Gastroesophageal sphincter (tissue), 4 donors: ENCODE measurements around the gene KLHL40. TPM values are rescaled to one million over a fixed set of nuclear protein-coding genes. Genes with fewer than 3 reads are reported as not detected.

Experiments
- ATAC-seq: fragments of 150-250 bp; one replicate; pipeline ENCODE4 v1.9.1; 2016; ENCODE audit warnings: mild to moderate bottlenecking, moderate library complexity
- H3K27ac ChIP-seq, 4 donors: fragments of 200-600 bp; sonication (generic) in 3 of 4; 1 replicate in 3 of 4; 2 replicates in 1 of 4; pipeline ENCODE4 v1.5.1; 2016 to 2019
- H3K27me3 ChIP-seq: fragments of 200-600 bp; sonication (generic); one replicate; pipeline ENCODE4 v1.5.1; 2019
- H3K36me3 ChIP-seq, 2 donors: fragments of 200-600 bp; sonication (generic); one replicate each; pipeline ENCODE4 v1.5.1; 2019; ENCODE audit warnings: control low read depth in 1 of 2
- H3K4me1 ChIP-seq, 3 donors: fragments of 200-600 bp; sonication (generic); 1 replicate in 2 of 3; 2 replicates in 1 of 3; pipeline ENCODE4 v1.5.1; 2016 to 2019; ENCODE audit warnings: control low read depth in 2 of 3
- H3K4me3 ChIP-seq, 2 donors: fragments of 200-600 bp; sonication (generic); one replicate each; pipeline ENCODE4 v1.5.1; 2019; ENCODE audit warnings: mild to moderate bottlenecking in 1 of 2, moderate library complexity in 1 of 2
- H3K9me3 ChIP-seq, 3 donors: fragments of 200-600 bp; sonication (generic); one replicate each; pipeline ENCODE4 v1.5.1; 2017 to 2019; ENCODE audit warnings: control low read depth in 2 of 3
- EP300 ChIP-seq: sonication (generic); formaldehyde crosslinking; IDR thresholded peaks from one replicate; pipeline ENCODE4 v1.6.1; 2017; ENCODE audit warnings: antibody characterized with exemption, mild to moderate bottlenecking
- POLR2A ChIP-seq, 2 donors: fragments of 450-650 bp; IDR thresholded peaks; one replicate each; pipeline ENCODE4 v1.6.1; 2017; ENCODE audit warnings: antibody characterized with exemption in 2 of 2, mild to moderate bottlenecking in 2 of 2, moderate library complexity in 1 of 2
- POLR2AphosphoS5 ChIP-seq: sonication (generic); formaldehyde crosslinking; IDR thresholded peaks from one replicate; pipeline ENCODE4 v1.6.1; 2017; ENCODE audit warnings: antibody characterized with exemption
- WGBS, 2 donors: methylation state at CpG; one replicate each; pipeline ENCODE4 v1.1.5; 2018; ENCODE audit warnings: low coverage in 1 of 2; 5-methylcytosine and 5-hydroxymethylcytosine counted together
- total RNA-seq, 4 donors: library from RNA; depleted of rRNA; stranded (reverse); fragments of >200 nt; gene quantifications; one replicate each; pipeline ENCODE4 v1.1.0, GENCODE V29; 2016
- TF ChIP-seq, protein P1 (sequence below), 4 experiments: fragments of 200-600 bp in 2 of 4; fragments of 450-650 bp in 2 of 4; sonication (generic) in 1 of 4; IDR thresholded peaks; one replicate each; pipeline ENCODE4 v1.5.1; 2017 to 2019; ENCODE audit warnings: antibody characterized with exemption in 4 of 4, mild to moderate bottlenecking in 2 of 4, moderate library complexity in 2 of 4

The KLHL40 gene
- total RNA-seq, 4 donors from 2014 or later: not detected

DNA sequence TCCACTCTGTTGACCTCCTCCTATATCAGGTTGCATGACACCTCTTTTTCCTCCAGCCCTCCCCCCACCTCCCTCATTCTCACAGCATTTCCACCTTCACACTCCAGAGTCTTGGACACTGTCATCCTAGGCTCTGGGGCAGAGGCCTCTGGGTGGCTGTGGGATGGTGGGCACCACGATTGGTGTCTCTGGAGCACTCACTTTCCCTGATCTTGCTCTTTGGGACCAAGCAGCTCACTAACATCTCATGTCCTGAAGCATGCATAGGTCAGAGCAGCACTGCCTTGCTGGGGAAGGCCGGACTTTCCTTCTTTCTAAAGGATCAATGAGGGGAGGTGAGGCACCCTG is 16.9 kb upstream of the KLHL40 start:
- TF ChIP-seq POLR2A (IDR thresholded peaks at IDR 0.05) (no peak), POLR2AphosphoS5 (no peak), EP300 (no peak)
- TF ChIP-seq, protein P1, sequence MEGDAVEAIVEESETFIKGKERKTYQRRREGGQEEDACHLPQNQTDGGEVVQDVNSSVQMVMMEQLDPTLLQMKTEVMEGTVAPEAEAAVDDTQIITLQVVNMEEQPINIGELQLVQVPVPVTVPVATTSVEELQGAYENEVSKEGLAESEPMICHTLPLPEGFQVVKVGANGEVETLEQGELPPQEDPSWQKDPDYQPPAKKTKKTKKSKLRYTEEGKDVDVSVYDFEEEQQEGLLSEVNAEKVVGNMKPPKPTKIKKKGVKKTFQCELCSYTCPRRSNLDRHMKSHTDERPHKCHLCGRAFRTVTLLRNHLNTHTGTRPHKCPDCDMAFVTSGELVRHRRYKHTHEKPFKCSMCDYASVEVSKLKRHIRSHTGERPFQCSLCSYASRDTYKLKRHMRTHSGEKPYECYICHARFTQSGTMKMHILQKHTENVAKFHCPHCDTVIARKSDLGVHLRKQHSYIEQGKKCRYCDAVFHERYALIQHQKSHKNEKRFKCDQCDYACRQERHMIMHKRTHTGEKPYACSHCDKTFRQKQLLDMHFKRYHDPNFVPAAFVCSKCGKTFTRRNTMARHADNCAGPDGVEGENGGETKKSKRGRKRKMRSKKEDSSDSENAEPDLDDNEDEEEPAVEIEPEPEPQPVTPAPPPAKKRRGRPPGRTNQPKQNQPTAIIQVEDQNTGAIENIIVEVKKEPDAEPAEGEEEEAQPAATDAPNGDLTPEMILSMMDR (IDR thresholded peaks at IDR 0.05): no peak
- H3K36me3 ChIP-seq: no peaks in the 10 kb centered on the region
- 88% methylated on average over 2 of the region's 2 CpGs; no CpG with 5 or more reads in 1 of the 2 donors for WGBS, 2 donors
- no peaks in the 10 kb centered on the region for H3K27me3 ChIP-seq
- H3K27ac ChIP-seq: no peak overlapping the region
- peaks cover 0 to 32% (median 12%) of the 10 kb centered on the region in 3 donors for H3K4me1 ChIP-seq
- H3K9me3 ChIP-seq: no peaks in the 10 kb centered on the region
- no peak for ATAC-seq
- no peak overlapping the region for H3K4me3 ChIP-seq

DNA sequence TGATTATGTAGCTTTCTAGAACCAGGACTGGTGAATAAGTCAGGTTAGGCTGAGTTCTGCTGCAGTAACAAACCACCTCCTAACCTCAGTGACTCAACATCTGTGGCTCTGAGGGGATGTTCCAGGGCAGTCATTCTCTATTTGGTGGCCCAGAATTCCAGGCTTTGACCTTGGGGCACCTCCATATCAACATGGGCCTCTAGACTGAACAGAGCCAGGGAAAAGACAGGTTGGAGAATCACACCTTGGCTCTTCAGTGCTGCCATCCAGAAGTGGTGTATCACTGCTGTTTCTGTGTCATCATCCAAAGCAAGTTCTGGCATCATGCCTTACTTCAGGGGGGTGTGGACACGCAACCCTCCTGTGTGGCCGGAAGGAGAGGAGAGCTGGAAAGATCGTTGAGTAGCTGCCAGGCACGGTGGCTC is 16.5 kb upstream of the KLHL40 start:
- no peaks in the 10 kb centered on the region for H3K36me3 ChIP-seq

DNA sequence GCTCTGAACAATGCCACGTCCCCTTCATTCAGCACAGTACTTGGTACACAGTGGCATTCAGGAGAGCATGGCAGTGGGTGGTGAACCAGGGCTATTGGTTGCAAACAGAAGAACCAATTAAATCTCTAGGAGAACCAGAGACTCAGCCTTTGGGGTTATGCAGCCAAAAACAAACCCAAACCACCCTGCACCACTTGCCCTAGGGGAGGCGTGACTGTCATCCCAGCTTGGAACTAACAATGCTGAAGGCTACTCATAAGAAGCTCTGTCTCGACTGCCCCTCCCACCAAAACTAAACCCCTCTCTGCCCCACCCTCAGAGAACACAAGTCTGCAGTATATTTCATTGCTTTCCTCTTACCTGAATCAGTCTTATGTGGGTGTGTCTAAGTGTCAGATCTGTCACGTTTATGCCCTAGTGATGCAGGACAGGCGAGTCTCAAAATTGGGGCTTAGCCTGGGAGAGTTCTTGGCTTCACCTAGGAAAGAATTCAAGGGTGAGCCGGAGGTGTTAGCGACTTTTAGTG is 15.2 kb upstream of the KLHL40 start:
- Histone ChIP-seq H3K9me3 (no peaks in the 10 kb centered on the region), H3K4me1 (peaks cover 0 to 32% (median 12%) of the 10 kb centered on the region in 3 donors), H3K36me3 (no peaks in the 10 kb centered on the region), H3K4me3 (no peak overlapping the region), H3K27me3 (no peaks in the 10 kb centered on the region), H3K27ac (no peak overlapping the region)
- TF ChIP-seq POLR2AphosphoS5: no peak
- TF ChIP-seq EP300: no peak
- TF ChIP-seq, protein P1 (IDR thresholded peaks at IDR 0.05): no peak
- no peak for TF ChIP-seq POLR2A (IDR thresholded peaks at IDR 0.05)
- whole genome bisulfite sequencing, 2 donors: 84 to 90% methylated on average over 3 to 5 of the region's 7 CpGs
- ATAC-seq: no peak

More for the DNA sequence above, 16.5 kb upstream of the KLHL40 start:
- no peak for TF ChIP-seq EP300
- TF ChIP-seq POLR2A (IDR thresholded peaks at IDR 0.05): no peak
- peak; percentile 53 for TF ChIP-seq POLR2AphosphoS5
- TF ChIP-seq, protein P1 (IDR thresholded peaks at IDR 0.05): no peak
- no peak overlapping the region for H3K4me3 ChIP-seq
- H3K27ac ChIP-seq: no peak overlapping the region
- peaks cover 0 to 32% (median 12%) of the 10 kb centered on the region in 3 donors for H3K4me1 ChIP-seq
- no peaks in the 10 kb centered on the region for H3K27me3 ChIP-seq
- no peaks in the 10 kb centered on the region for H3K9me3 ChIP-seq
- 50 to 77% methylated on average over 1 to 2 of the region's 4 CpGs for WGBS, 2 donors
- no peak for ATAC-seq

DNA sequence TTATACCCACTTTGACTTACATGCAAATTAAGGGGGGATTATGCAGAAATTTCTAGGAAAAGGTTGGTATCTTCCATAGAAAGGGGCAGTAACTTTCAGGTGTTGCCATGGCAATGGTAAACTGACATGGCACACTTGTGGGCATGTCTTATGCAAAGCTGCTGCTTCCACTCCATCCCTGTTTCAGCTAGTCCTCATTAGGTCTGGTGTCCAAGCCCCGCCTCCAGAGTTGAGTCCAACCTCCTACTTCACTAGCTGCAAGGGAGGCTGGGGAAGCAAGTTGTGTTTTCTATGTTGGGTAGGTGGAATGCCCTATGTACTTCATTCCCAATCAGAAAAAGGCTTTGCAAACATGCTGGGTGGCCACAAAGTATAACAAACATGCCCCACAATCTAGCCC is 14.7 kb upstream of the KLHL40 start:
- Histone ChIP-seq H3K4me1 (peaks cover 0 to 30% (median 12%) of the 10 kb centered on the region in 3 donors), H3K36me3 (no peaks in the 10 kb centered on the region), H3K27ac (no peak overlapping the region), H3K9me3 (no peaks in the 10 kb centered on the region), H3K4me3 (no peak overlapping the region), H3K27me3 (no peaks in the 10 kb centered on the region)
- ATAC-seq: no peak
- no peak for TF ChIP-seq EP300
- no peak for TF ChIP-seq POLR2AphosphoS5
- no CpG with 5 or more reads among the region's 1 CpG for WGBS, 2 donors

DNA sequence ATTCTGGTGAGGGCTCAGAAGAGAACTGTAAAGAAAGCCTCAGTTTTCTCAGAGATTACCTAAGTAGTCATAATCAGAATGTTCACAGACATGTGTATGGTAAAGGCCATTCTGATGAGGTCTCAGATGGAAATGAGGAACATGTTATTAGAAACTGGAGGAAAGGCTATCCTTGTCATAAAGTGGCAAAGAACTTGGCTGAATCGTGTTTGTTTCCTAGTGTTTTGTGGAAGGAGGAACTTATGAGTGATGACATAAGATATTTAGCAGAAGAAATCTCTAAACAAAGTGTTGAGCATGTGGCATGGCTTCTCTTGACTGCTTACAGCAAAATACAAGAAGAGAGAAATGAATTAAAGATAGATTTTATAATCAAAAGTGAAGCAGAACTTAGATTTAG is 12.8 kb upstream of the KLHL40 start:
- Histone ChIP-seq H3K36me3 (no peaks in the 10 kb centered on the region), H3K27me3 (no peaks in the 10 kb centered on the region), H3K4me3 (no peak overlapping the region), H3K9me3 (peaks cover 0 to 2% (median 0%) of the 10 kb centered on the region in 3 donors), H3K4me1 (peaks cover 0 to 12% (median 0%) of the 10 kb centered on the region in 3 donors), H3K27ac (no peak overlapping the region)
- TF ChIP-seq POLR2A (IDR thresholded peaks at IDR 0.05): no peak
- TF ChIP-seq, protein P1 (IDR thresholded peaks at IDR 0.05): no peak
- no peak for TF ChIP-seq EP300
- TF ChIP-seq POLR2AphosphoS5: no peak
- WGBS, 2 donors: 54 to 71% methylated on average over 1 of the region's 1 CpG
- no peak for ATAC-seq
